H4 (cell line): ENCODE data around the gene MIB2. TPM values are rescaled to one million over a fixed set of nuclear protein-coding genes. Genes with fewer than 3 reads are reported as not detected.
"Not testable (repeated sequence)": the region's sequence is repeated elsewhere in the genome, so short reads cannot be mapped to it uniquely, and the experiment has no call there.

Source experiments
- DNase-seq: peaks from one replicate; pipeline ENCODE4 v3.0.0-alpha.2; 2015; ENCODE audit warnings: low spot score
- total RNA-seq: library from RNA; depleted of rRNA; stranded (reverse); fragments of >200 nt; shearing (Covaris generic); gene quantifications from 2 replicates; pipeline ENCODE4 v1.2.3, GENCODE V29; 2014; rRNA removed

The MIB2 gene
- total RNA-seq: 11.8 and 18.5 TPM in 2 replicates

- peak; percentile 97 for DNase-seq
Measured at GRCh38 chr1:1615256-1616044, at the start of gene MIB2. MIB2 (plus strand) TSS chr1:1615500; CDS start chr1:1623453, 7,953 bp downstream.

- DNase-seq: no peak
Measured at GRCh38 chr1:1567152-1567875, 48.0 kb upstream of the MIB2 start.

GRCh38 chr1:1567891-1568291 lies 47.4 kb upstream of the MIB2 start:
- no peak for DNase-seq

- no peak for DNase-seq
Measured at GRCh38 chr1:1569341-1569740, 46.0 kb upstream of the MIB2 start.

- DNase-seq: peak; percentile 48
Measured at GRCh38 chr1:1573843-1574720, 41.2 kb upstream of the MIB2 start.

GRCh38 chr1:1574721-1575537 lies 40.4 kb upstream of the MIB2 start, which contains the start of gene SSU72:
SSU72 (minus strand) TSS chr1:1574863; CDS start chr1:1574557, 306 bp downstream.
- peak; percentile 90 for DNase-seq

GRCh38 chr1:1577367-1578011 lies 37.8 kb upstream of the MIB2 start:
- no peak for DNase-seq

GRCh38 chr1:1578371-1578940 lies 36.8 kb upstream of the MIB2 start:
- no peak for DNase-seq

- DNase-seq: no peak
Measured at GRCh38 chr1:1582585-1583346, 32.5 kb upstream of the MIB2 start.

- DNase-seq: no peak
Measured at GRCh38 chr1:1583347-1584010, 31.8 kb upstream of the MIB2 start.

- DNase-seq: peak; percentile 50
Measured at GRCh38 chr1:1591452-1591851, 23.8 kb upstream of the MIB2 start.

- DNase-seq: peak; percentile 2
Measured at GRCh38 chr1:1593834-1594601, 21.3 kb upstream of the MIB2 start.

GRCh38 chr1:1594602-1595260 lies 20.6 kb upstream of the MIB2 start:
- DNase-seq: peak; percentile 26

GRCh38 chr1:1595341-1595740 lies 20.0 kb upstream of the MIB2 start:
- not testable (repeated sequence) for DNase-seq

- peak; percentile 5 for DNase-seq
Measured at GRCh38 chr1:1596493-1597274, 18.6 kb upstream of the MIB2 start.

GRCh38 chr1:1597275-1597930 lies 17.9 kb upstream of the MIB2 start:
- DNase-seq: no peak
